Measurements from ENCODE around the gene BUD13.

GRCh38 chr11:116750070-116750718 lies 22.6 kb downstream of the BUD13 start:
- no peak for TF ChIP-seq CTCF (IDR thresholded peaks at IDR 0.05; ENCODE audit: low read length)
- no peak for TF ChIP-seq EZH2 (optimal IDR thresholded peaks at IDR 0.05; ENCODE audit: low read depth, low read length)
- no peak for TF ChIP-seq EZH2phosphoT487 (IDR thresholded peaks at IDR 0.05; ENCODE audit: low read length)
